Measurements from ENCODE around the gene TLL2. TPM values are rescaled to one million over a fixed set of nuclear protein-coding genes. Genes with fewer than 3 reads are reported as not detected.

TLL2 gene
- total RNA-seq, 6 donors from 2014 or later, result 0.06 to 0.20 TPM; not detected in 4

DNA sequence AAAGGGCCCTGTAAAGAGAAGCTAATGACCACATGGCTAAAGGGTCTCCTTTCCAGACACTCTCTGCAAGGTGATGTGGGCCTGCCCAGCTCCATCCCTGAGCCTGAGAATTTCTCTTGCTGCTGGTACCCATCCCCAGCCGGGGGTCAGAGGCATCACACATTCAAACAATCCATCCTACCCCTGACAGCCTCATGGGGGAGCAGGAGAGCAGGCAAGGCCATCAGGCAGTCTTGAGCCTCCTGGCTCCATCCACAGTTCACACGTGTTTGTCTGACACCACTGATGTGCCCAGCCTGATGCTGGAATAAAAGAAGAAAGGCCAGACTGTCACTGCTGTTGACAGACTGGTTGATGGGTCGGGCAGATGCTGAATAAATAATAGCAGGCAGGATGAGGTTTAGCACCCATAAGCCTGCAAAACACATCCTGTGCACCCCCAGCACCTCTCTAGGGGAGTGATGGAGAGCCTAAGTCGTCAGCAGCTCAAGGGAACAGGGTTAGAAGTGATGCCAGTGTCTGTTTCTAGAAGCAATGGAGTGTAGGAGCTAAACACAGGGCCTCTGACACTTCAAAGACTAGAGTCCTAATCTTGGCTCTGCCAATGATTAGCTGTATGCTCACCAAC lies 43.5 kb downstream of the TLL2 start:
- Histone ChIP-seq H3K9me3 (no peaks in the 10 kb centered on the region), H3K27ac (no peak overlapping the region), H3K4me3 (no peak overlapping the region), H3K36me3 (no peaks in the 10 kb centered on the region), H3K27me3 (peaks cover 0 to 3% (median 1%) of the 10 kb centered on the region in 4 donors), H3K4me1 (no peaks in the 10 kb centered on the region)
- DNase-seq, result peak in 1 of 2 donors; percentile 21
- no peak for TF ChIP-seq POLR2AphosphoS5 (IDR thresholded peaks at IDR 0.05)
- no peak for TF ChIP-seq POLR2A (IDR thresholded peaks at IDR 0.05)
- TF ChIP-seq, protein P1, sequence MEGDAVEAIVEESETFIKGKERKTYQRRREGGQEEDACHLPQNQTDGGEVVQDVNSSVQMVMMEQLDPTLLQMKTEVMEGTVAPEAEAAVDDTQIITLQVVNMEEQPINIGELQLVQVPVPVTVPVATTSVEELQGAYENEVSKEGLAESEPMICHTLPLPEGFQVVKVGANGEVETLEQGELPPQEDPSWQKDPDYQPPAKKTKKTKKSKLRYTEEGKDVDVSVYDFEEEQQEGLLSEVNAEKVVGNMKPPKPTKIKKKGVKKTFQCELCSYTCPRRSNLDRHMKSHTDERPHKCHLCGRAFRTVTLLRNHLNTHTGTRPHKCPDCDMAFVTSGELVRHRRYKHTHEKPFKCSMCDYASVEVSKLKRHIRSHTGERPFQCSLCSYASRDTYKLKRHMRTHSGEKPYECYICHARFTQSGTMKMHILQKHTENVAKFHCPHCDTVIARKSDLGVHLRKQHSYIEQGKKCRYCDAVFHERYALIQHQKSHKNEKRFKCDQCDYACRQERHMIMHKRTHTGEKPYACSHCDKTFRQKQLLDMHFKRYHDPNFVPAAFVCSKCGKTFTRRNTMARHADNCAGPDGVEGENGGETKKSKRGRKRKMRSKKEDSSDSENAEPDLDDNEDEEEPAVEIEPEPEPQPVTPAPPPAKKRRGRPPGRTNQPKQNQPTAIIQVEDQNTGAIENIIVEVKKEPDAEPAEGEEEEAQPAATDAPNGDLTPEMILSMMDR (IDR thresholded peaks at IDR 0.05), result peak in 3 of 6 experiments; percentile 20 to 48 (median 22)
- ATAC-seq (ENCODE audit: low FRiP score in 2 of 2), result no peak
- WGBS, 2 donors, result 14 to 19% methylated on average over 2 to 4 of the region's 4 CpGs

DNA sequence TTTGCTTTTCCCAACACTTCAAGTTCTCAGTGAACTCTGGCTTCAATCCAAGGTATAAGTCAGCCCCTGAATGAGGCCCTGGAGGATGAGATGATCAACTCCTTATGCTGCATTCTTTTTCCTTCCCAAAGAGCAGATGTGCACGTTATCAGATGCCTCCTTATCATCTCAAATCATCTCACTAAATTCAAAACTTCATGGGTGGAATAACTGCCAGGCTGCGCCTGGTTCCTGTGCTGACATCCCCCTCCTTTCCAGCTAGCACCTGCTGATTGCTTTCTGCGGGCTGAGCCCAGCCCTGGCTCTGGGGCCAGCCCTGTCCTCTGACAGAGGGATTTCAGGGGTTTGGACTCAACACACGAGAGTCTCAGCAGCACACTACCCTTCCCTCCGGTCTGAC lies 44.9 kb downstream of the TLL2 start:
- no peaks in the 10 kb centered on the region for H3K4me1 ChIP-seq
- no peak overlapping the region for H3K4me3 ChIP-seq
- ATAC-seq (ENCODE audit: low FRiP score in 2 of 2), result no peak
- H3K27me3 ChIP-seq, result peaks cover 0 to 3% (median 1%) of the 10 kb centered on the region in 4 donors
- peak in 1 of 2 donors; percentile 8 for DNase-seq
- TF ChIP-seq, protein P1 (IDR thresholded peaks at IDR 0.05), result no peak
- TF ChIP-seq POLR2A (IDR thresholded peaks at IDR 0.05) (no peak), EP300 (IDR thresholded peaks at IDR 0.05) (no peak), POLR2AphosphoS5 (IDR thresholded peaks at IDR 0.05) (no peak)
- H3K9me3 ChIP-seq, result no peaks in the 10 kb centered on the region
- H3K27ac ChIP-seq, result no peak overlapping the region
- WGBS, 2 donors, result 45 to 54% methylated on average over 5 of the region's 5 CpGs
- H3K36me3 ChIP-seq, result no peaks in the 10 kb centered on the region

DNA sequence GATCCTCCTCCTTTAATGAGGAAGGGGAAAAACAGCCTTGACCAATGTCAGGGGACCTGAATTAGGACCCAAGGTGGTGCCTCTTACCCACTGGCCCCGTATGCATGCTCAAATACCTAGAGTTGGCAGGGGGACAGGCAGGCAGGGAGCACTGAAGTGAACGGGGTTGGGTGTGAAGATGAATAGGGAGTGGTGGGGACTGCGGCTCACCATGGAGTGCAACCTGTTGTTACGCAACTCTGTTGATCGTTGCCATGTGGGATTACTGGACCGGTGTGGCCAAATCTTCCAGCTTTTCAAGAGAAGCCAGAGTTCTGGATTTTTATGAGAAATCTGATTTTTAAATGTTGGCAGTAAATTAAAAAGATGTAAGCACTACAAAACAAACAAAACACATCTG lies 48.1 kb downstream of the TLL2 start:
- DNase-seq (no peak), ATAC-seq (ENCODE audit: low FRiP score in 2 of 2) (no peak)
- no peak overlapping the region for H3K4me3 ChIP-seq
- no peaks in the 10 kb centered on the region for H3K4me1 ChIP-seq
- no peaks in the 10 kb centered on the region for H3K36me3 ChIP-seq
- H3K9me3 ChIP-seq, result no peaks in the 10 kb centered on the region
- TF ChIP-seq POLR2A (IDR thresholded peaks at IDR 0.05), result no peak
- TF ChIP-seq EP300 (IDR thresholded peaks at IDR 0.05), result no peak
- no peak for TF ChIP-seq POLR2AphosphoS5 (IDR thresholded peaks at IDR 0.05)
- TF ChIP-seq, protein P1 (IDR thresholded peaks at IDR 0.05), result no peak
- peaks cover 0 to 2% (median 0%) of the 10 kb centered on the region in 4 donors for H3K27me3 ChIP-seq
- H3K27ac ChIP-seq, result no peak overlapping the region
- 89 to 92% methylated on average over 6 of the region's 6 CpGs for WGBS, 2 donors

DNA sequence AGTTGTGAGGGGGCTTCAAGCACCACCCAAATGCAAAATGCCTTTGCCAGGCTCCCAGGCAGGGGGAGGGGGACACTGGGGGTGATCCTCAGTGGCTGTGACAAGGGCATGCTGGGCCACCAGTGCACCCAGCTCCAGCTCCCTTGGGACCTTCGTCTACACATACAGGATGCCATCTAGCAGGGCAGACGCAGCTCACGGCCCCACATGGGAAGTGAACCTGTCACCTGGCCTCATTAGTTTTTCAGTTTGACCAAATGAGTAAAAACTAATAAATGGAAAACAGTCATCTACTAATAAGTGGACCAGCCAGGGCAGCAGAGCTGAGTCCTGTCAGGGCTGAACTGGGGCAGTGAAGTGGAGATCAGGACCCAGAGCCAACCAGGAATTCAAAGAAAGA lies 50.2 kb downstream of the TLL2 start:
- TF ChIP-seq POLR2A (IDR thresholded peaks at IDR 0.05) (no peak), POLR2AphosphoS5 (IDR thresholded peaks at IDR 0.05) (no peak), EP300 (IDR thresholded peaks at IDR 0.05) (no peak)
- TF ChIP-seq, protein P1 (IDR thresholded peaks at IDR 0.05), result no peak
- no peak overlapping the region for H3K27ac ChIP-seq
- no peak for ATAC-seq (ENCODE audit: low FRiP score in 2 of 2)
- no peaks in the 10 kb centered on the region for H3K36me3 ChIP-seq
- H3K9me3 ChIP-seq, result no peaks in the 10 kb centered on the region
- 70 to 95% methylated on average over 3 of the region's 3 CpGs for WGBS, 2 donors
- DNase-seq, result no peak
- no peaks in the 10 kb centered on the region for H3K27me3 ChIP-seq
- H3K4me3 ChIP-seq, result no peak overlapping the region
- no peaks in the 10 kb centered on the region for H3K4me1 ChIP-seq

DNA sequence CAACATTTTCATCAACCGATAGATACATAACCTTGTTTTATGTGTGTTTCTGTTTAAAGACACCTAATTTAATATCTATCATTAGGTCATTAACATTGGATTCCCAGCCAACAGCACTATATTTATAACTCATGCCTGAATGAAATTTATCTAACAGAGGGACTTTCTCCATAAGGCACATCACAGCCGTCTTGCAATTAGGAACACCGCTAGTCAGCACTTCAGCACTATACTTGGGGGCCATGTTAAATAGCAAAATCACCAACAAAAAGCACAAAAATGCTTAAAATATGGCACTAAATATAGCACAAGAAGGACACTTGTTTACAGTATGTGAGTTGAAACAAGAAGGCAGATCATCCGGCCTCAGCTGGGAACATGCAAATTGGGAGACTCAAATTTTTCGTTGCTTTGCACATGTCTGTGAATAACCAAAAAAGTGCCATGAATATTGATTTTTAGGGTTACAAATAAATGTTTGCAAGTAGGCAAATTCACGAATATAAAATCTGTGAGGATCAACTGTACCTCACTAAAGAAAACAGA lies 51.0 kb downstream of the TLL2 start:
- H3K27ac ChIP-seq, result no peak overlapping the region
- no peaks in the 10 kb centered on the region for H3K4me1 ChIP-seq
- ATAC-seq (ENCODE audit: low FRiP score in 2 of 2) (no peak), DNase-seq (no peak)
- no peak overlapping the region for H3K4me3 ChIP-seq
- no peak for TF ChIP-seq EP300 (IDR thresholded peaks at IDR 0.05)
- TF ChIP-seq POLR2A (IDR thresholded peaks at IDR 0.05), result no peak
- no peaks in the 10 kb centered on the region for H3K27me3 ChIP-seq
- WGBS, 2 donors, result 73 to 75% methylated on average over 6 of the region's 6 CpGs
- no peaks in the 10 kb centered on the region for H3K9me3 ChIP-seq
- H3K36me3 ChIP-seq, result no peaks in the 10 kb centered on the region

All from upper lobe of left lung (tissue), 6 donors.